Esophagus muscularis mucosa (tissue), 4 donors: Measurements from ENCODE around the gene ADAMTS6. TPM values are rescaled to one million over a fixed set of nuclear protein-coding genes. Genes with fewer than 3 reads are reported as not detected.
"Not testable (repeated sequence)": the region's sequence is repeated elsewhere in the genome, so short reads cannot be mapped to it uniquely, and the experiment has no call there.

ENCODE experiments used
- DNase-seq: peaks from one replicate; pipeline ENCODE4 v3.0.0-alpha.2; 2017; ENCODE audit errors: extremely low spot score
- H3K27ac ChIP-seq, 4 donors: fragments of 200-600 bp; sonication (generic); replicated peaks in 1 of 4; 1 replicate in 3 of 4; 2 replicates in 1 of 4; pipeline ENCODE4 v1.5.1; 2016 to 2019; ENCODE audit warnings: mild to moderate bottlenecking in 1 of 4
- H3K27me3 ChIP-seq, 4 donors: fragments of 200-600 bp; sonication (generic); one replicate each; pipeline versions ENCODE4 v1.5.1 to v1.6.0; 2016 to 2019
- H3K36me3 ChIP-seq, 4 donors: fragments of 200-600 bp; sonication (generic); one replicate each; pipeline ENCODE4 v1.5.1; 2016 to 2019
- H3K4me1 ChIP-seq, 4 donors: fragments of 200-600 bp; sonication (generic); one replicate each; pipeline ENCODE4 v1.5.1; 2016 to 2019
- H3K4me3 ChIP-seq, 4 donors: fragments of 200-600 bp; sonication (generic); 1 replicate in 2 of 4; 2 replicates in 2 of 4; pipeline ENCODE4 v1.5.1; 2016 to 2019; ENCODE audit warnings: mild to moderate bottlenecking in 4 of 4, moderate library complexity in 1 of 4
- H3K9me3 ChIP-seq, 4 donors: fragments of 200-600 bp; sonication (generic); 1 replicate in 3 of 4; 2 replicates in 1 of 4; pipeline ENCODE4 v1.5.1; 2016 to 2019
- CTCF ChIP-seq, 3 experiments: fragments of 200-600 bp in 2 of 3; fragments of 450-650 bp in 1 of 3; sonication (generic) in 2 of 3; IDR thresholded peaks; one replicate each; pipeline ENCODE4 v1.5.1; 2017 to 2019; ENCODE audit warnings: antibody characterized with exemption in 3 of 3, mild to moderate bottlenecking in 2 of 3, moderate library complexity in 1 of 3
- EP300 ChIP-seq: sonication (generic); formaldehyde crosslinking; IDR thresholded peaks from one replicate; pipeline ENCODE4 v1.6.1; 2017; ENCODE audit warnings: antibody characterized with exemption
- POLR2A ChIP-seq: fragments of 450-650 bp; IDR thresholded peaks from one replicate; pipeline ENCODE4 v1.6.1; 2017; ENCODE audit warnings: antibody characterized with exemption, moderate library complexity, mild to moderate bottlenecking, low read depth
- POLR2AphosphoS5 ChIP-seq, 2 donors: sonication (generic); formaldehyde crosslinking; IDR thresholded peaks; one replicate each; pipeline ENCODE4 v1.6.1; 2017; ENCODE audit warnings: antibody characterized with exemption in 2 of 2
- WGBS: methylation state at CpG from one replicate; pipeline ENCODE4 v1.1.5; 2018; 5-methylcytosine and 5-hydroxymethylcytosine counted together
- intact Hi-C: fragments of 100-400 bp; cut with DNase I; formaldehyde crosslinking; loops from one replicate; pipeline ENCODE4 v1.15.1; 2023
- total RNA-seq, 4 donors: library from RNA; depleted of rRNA; stranded (reverse); fragments of >200 nt; gene quantifications; one replicate each; pipeline versions ENCODE4 v1.1.0 to v1.2.1, GENCODE V29; 2016

ADAMTS6 gene
- total RNA-seq, 4 donors from 2014 or later, result 1.4 to 4.2 (median 2.7) TPM

- Histone ChIP-seq H3K36me3 (no peaks in the 10 kb centered on the region), H3K4me3 (no peak overlapping the region), H3K27me3 (no peaks in the 10 kb centered on the region), H3K4me1 (no peaks in the 10 kb centered on the region), H3K9me3 (no peaks in the 10 kb centered on the region), H3K27ac (no peak overlapping the region)
- DNase-seq, result no peak
- TF ChIP-seq EP300, result no peak
- no peak for TF ChIP-seq POLR2A
- no peak for TF ChIP-seq POLR2AphosphoS5 (IDR thresholded peaks at IDR 0.05)
- TF ChIP-seq CTCF (IDR thresholded peaks at IDR 0.05), result no peak
- intact Hi-C loops, result no loop called here
- 95% methylated on average over 1 of the region's 1 CpG for WGBS
Observed at GRCh38 chr5:65185468-65185867, 296.3 kb downstream of the ADAMTS6 start.

- H3K27ac ChIP-seq, result no peak overlapping the region
- TF ChIP-seq POLR2AphosphoS5 (IDR thresholded peaks at IDR 0.05), result no peak
- no peak for TF ChIP-seq EP300
- TF ChIP-seq CTCF (IDR thresholded peaks at IDR 0.05), result no peak
- no peak for TF ChIP-seq POLR2A
- DNase-seq, result no peak
- H3K27me3 ChIP-seq, result no peaks in the 10 kb centered on the region
- H3K4me3 ChIP-seq, result no peak overlapping the region
- H3K36me3 ChIP-seq, result no peaks in the 10 kb centered on the region
- no peaks in the 10 kb centered on the region for H3K9me3 ChIP-seq
- 88% methylated on average over 5 of the region's 5 CpGs for WGBS
- intact Hi-C loops, result no loop called here
- no peaks in the 10 kb centered on the region for H3K4me1 ChIP-seq
Observed at GRCh38 chr5:65184780-65185179, 296.9 kb downstream of the ADAMTS6 start.

- H3K4me1 ChIP-seq, DNase-seq, H3K36me3 ChIP-seq, H3K4me3 ChIP-seq, H3K27me3 ChIP-seq, H3K27ac ChIP-seq, intact Hi-C loops, H3K9me3 ChIP-seq: not testable (repeated sequence)
- WGBS, result 97% methylated on average over 9 of the region's 18 CpGs
Observed at GRCh38 chr5:65174231-65174630, 307.5 kb downstream of the ADAMTS6 start.

- Histone ChIP-seq H3K4me1 (no peaks in the 10 kb centered on the region), H3K36me3 (peaks cover 0 to 6% (median 0%) of the 10 kb centered on the region in 4 donors), H3K4me3 (no peak overlapping the region), H3K27me3 (no peaks in the 10 kb centered on the region), H3K27ac (no peak overlapping the region), H3K9me3 (no peaks in the 10 kb centered on the region)
- intact Hi-C loops, result no loop called here
- no peak for TF ChIP-seq POLR2AphosphoS5 (IDR thresholded peaks at IDR 0.05)
- TF ChIP-seq POLR2A, result no peak
- no peak for TF ChIP-seq EP300
- TF ChIP-seq CTCF (IDR thresholded peaks at IDR 0.05), result no peak
- 87% methylated on average over 5 of the region's 5 CpGs for WGBS
- DNase-seq, result no peak
Observed at GRCh38 chr5:65173130-65173525, 308.6 kb downstream of the ADAMTS6 start.

- H3K4me1 ChIP-seq, result no peaks in the 10 kb centered on the region
- 75% methylated on average over 9 of the region's 9 CpGs for WGBS
- no peak for DNase-seq
- H3K27me3 ChIP-seq, result no peaks in the 10 kb centered on the region
- intact Hi-C loops, result no loop called here
- H3K36me3 ChIP-seq, result peaks cover 0 to 6% (median 0%) of the 10 kb centered on the region in 4 donors
- no peaks in the 10 kb centered on the region for H3K9me3 ChIP-seq
- no peak overlapping the region for H3K4me3 ChIP-seq
- H3K27ac ChIP-seq, result no peak overlapping the region
- no peak for TF ChIP-seq EP300
- TF ChIP-seq POLR2A, result no peak
- no peak for TF ChIP-seq POLR2AphosphoS5 (IDR thresholded peaks at IDR 0.05)
- TF ChIP-seq CTCF (IDR thresholded peaks at IDR 0.05), result no peak
Observed at GRCh38 chr5:65172486-65173129, 309.1 kb downstream of the ADAMTS6 start.
